B cell (primary cell): ENCODE data around the gene NMT1. TPM values are rescaled to one million over a fixed set of nuclear protein-coding genes. Genes with fewer than 3 reads are reported as not detected.

Experiments used
- ATAC-seq: fragments of 200-7000 bp; cut with Tn5 transposase; one replicate; pipeline ENCODE4 v1.10.0; 2021; ENCODE audit warnings: low read depth, mild to moderate bottlenecking, moderate number of reproducible peaks, moderate library complexity
- CTCF ChIA-PET: fragments of 350-600 bp; sonication (Branson Sonifier 250); formaldehyde crosslinking; loops from one replicate; lab custom pipeline; 2021; ENCODE audit warnings: antibody characterized with exemption, inconsistent platforms; lab: Charles Lee
- POLR2A ChIA-PET: fragments of 350-600 bp; sonication (Branson Sonifier 250); formaldehyde crosslinking; loops from one replicate; lab custom pipeline; 2021; ENCODE audit warnings: antibody characterized with exemption; lab: Charles Lee
- DNase-seq: peaks from one replicate; pipeline ENCODE4 v3.0.0; 2013
- H2AFZ ChIP-seq: 2 replicates; pipeline ENCODE4 v1.6.1; 2012; ENCODE audit warnings: mild to moderate bottlenecking, low read depth, low read length; ENCODE audit not compliant: insufficient read depth, poor library complexity, severe bottlenecking
- H3K27ac ChIP-seq, 2 donors: 1 replicate in 1 of 2; 2 replicates in 1 of 2; pipeline ENCODE4 v1.5.1; 2012 to 2013; ENCODE audit warnings: low read length in 2 of 2, mild to moderate bottlenecking in 2 of 2, moderate library complexity in 1 of 2
- H3K27me3 ChIP-seq, 4 experiments: fragments of 200-600 bp in 1 of 4; sonication (generic) in 1 of 4; replicated peaks in 1 of 4; 1 replicate in 2 of 4; 2 replicates in 2 of 4; pipeline versions ENCODE4 v1.6.1 to v1.7.0; 2013 to 2016; ENCODE audit warnings: low read length in 3 of 4, mild to moderate bottlenecking in 2 of 4, mixed read lengths in 1 of 4, moderate library complexity in 1 of 4; ENCODE audit not compliant: insufficient read depth in 4 of 4, control insufficient read depth in 3 of 4; ENCODE audit errors: control extremely low read depth in 1 of 4
- H3K36me3 ChIP-seq, 2 experiments: replicated peaks in 1 of 2; 1 replicate in 1 of 2; 2 replicates in 1 of 2; pipeline versions ENCODE4 v1.6.1 to v1.7.1; 2013; ENCODE audit warnings: low read length in 1 of 2; ENCODE audit not compliant: insufficient read depth in 2 of 2, control insufficient read depth in 1 of 2; ENCODE audit errors: control extremely low read depth in 1 of 2, extremely low read depth in 1 of 2
- H3K4me1 ChIP-seq, 2 donors: fragments of 200-600 bp in 1 of 2; sonication (generic) in 1 of 2; 1 replicate in 1 of 2; 2 replicates in 1 of 2; pipeline versions ENCODE4 v1.5.1 to v1.6.1; 2013 to 2017; ENCODE audit warnings: low read length in 2 of 2; ENCODE audit not compliant: control insufficient read depth in 2 of 2, insufficient read depth in 2 of 2
- H3K4me2 ChIP-seq: replicated peaks from 2 replicates; pipeline ENCODE3; 2012; ENCODE audit warnings: mild to moderate bottlenecking, low read depth, low read length; ENCODE audit not compliant: poor library complexity, severe bottlenecking
- H3K4me3 ChIP-seq, 5 experiments: fragments of 200-600 bp in 1 of 5; sonication (generic) in 1 of 5; 1 replicate in 3 of 5; 2 replicates in 2 of 5; pipeline versions ENCODE4 v1.5.1 to v1.7.0; 2011 to 2016; ENCODE audit warnings: low read length in 4 of 5, mild to moderate bottlenecking in 4 of 5, low read depth in 2 of 5, control low read depth in 1 of 5, moderate library complexity in 1 of 5; ENCODE audit not compliant: insufficient read depth in 1 of 5; ENCODE audit errors: control extremely low read depth in 1 of 5, extremely low read depth in 1 of 5
- H3K79me2 ChIP-seq: fragments of 200-600 bp; sonication (generic); one replicate; pipeline ENCODE4 v1.6.0; 2016; ENCODE audit warnings: low read length; ENCODE audit not compliant: control insufficient read depth, insufficient read depth
- H3K9ac ChIP-seq: fragments of 200-600 bp; sonication (generic); 2 replicates; pipeline ENCODE4 v1.6.1; 2017; ENCODE audit warnings: mild to moderate bottlenecking, low read length, moderate library complexity
- H3K9me3 ChIP-seq, 3 donors: one replicate each; pipeline versions ENCODE4 v1.6.1 to v1.7.1; 2013; ENCODE audit warnings: low read length in 2 of 3; ENCODE audit not compliant: control insufficient read depth in 2 of 3, insufficient read depth in 1 of 3; ENCODE audit errors: control extremely low read depth in 1 of 3
- H4K20me1 ChIP-seq: 2 replicates; pipeline ENCODE4 v1.6.0; 2012; ENCODE audit warnings: mild to moderate bottlenecking, low read length; ENCODE audit not compliant: insufficient read depth, control insufficient read depth, poor library complexity, severe bottlenecking
- H3K27ac Mint-ChIP-seq: one replicate; pipeline ENCODE4 v1.8.0; 2021; ENCODE audit warnings: mixed read lengths
- H3K27me3 Mint-ChIP-seq: one replicate; pipeline ENCODE4 v1.8.0; 2021; ENCODE audit warnings: mixed read lengths
- H3K4me1 Mint-ChIP-seq: one replicate; pipeline ENCODE4 v1.8.0; 2021; ENCODE audit warnings: mixed read lengths
- H3K4me3 Mint-ChIP-seq: one replicate; pipeline ENCODE4 v1.8.0; 2021; ENCODE audit warnings: mixed read lengths
- H3K9me3 Mint-ChIP-seq: one replicate; pipeline ENCODE4 v1.8.0; 2022; ENCODE audit warnings: mixed read lengths; ENCODE audit not compliant: insufficient read depth
- CTCF ChIP-seq: fragments of 200-600 bp; IDR thresholded peaks from one replicate; pipeline ENCODE4 v1.8.0; 2022; ENCODE audit warnings: antibody characterized with exemption, mild to moderate bottlenecking
- EZH2 ChIP-seq: IDR thresholded peaks from 2 replicates; pipeline ENCODE4 v1.6.1; 2012; ENCODE audit warnings: borderline replicate concordance, low read depth, mild to moderate bottlenecking, moderate library complexity, low read length; ENCODE audit not compliant: insufficient read depth, poor library complexity, severe bottlenecking
- WGBS: methylation state at CpG from one replicate; pipeline ENCODE4 v1.1.5; 2013; ENCODE audit warnings: missing lambda C conversion rate; ENCODE audit not compliant: insufficient coverage; 5-methylcytosine and 5-hydroxymethylcytosine counted together
- intact Hi-C: fragments of 100-400 bp; cut with micrococcal nuclease; formaldehyde crosslinking; loops from one replicate; pipeline ENCODE4 v1.10.0; 2022
- polyA plus RNA-seq: library from polyadenylated mRNA; depleted of rRNA; stranded (reverse); fragments of >200 nt; gene quantifications from 2 replicates; pipeline ENCODE4 v1.2.3, GENCODE V29; 2012
- total RNA-seq, 2 donors: library from RNA; stranded (reverse); fragments of 120-200 nt in 1 of 2; gene quantifications; 1 replicate in 1 of 2; 2 replicates in 1 of 2; pipeline versions ENCODE4 v1.2.3 to v1.2.4, GENCODE V29; 2013 to 2022

The NMT1 gene
- total and polyA plus RNA-seq, 2 donors (not counting 1 experiment from before 2014, with no cell fraction given): 30.1 to 134 TPM

GRCh38 chr17:45112559-45113423, 51.7 kb downstream of the NMT1 start:
- no peak overlapping the region for H2AFZ ChIP-seq
- H3K9ac ChIP-seq: no peak overlapping the region
- no peaks in the 10 kb centered on the region for H3K9me3 ChIP-seq
- ChIA-PET CTCF (no interaction called here), POLR2A (interaction anchor here (0.8 kb wide), 1 partner anchor 11 kb away, joined by 9 read pairs; no protein-coding TSS in a partner anchor)
- H3K79me2 ChIP-seq: no peaks in the 10 kb centered on the region
- ATAC-seq: no peak
- TF ChIP-seq EZH2 (no peak), CTCF (no peak)
- no peak overlapping the region for H3K4me3 ChIP-seq
- H3K4me2 ChIP-seq: no peak overlapping the region
- Mint-ChIP-seq H3K9me3 (no peaks in the 10 kb centered on the region), H3K4me3 (no peak overlapping the region), H3K27ac (no peak overlapping the region), H3K4me1 (peaks cover 12% of the 10 kb centered on the region), H3K27me3 (no peaks in the 10 kb centered on the region)
- H3K36me3 ChIP-seq: peaks cover 0 to 6% of the 10 kb centered on the region in 2 experiments
- WGBS: 98% methylated on average over 15 of the region's 23 CpGs
- H3K27me3 ChIP-seq: no peaks in the 10 kb centered on the region
- no peak for DNase-seq
- H3K4me1 ChIP-seq: peaks cover 10 to 11% of the 10 kb centered on the region in 2 donors
- no peaks in the 10 kb centered on the region for H4K20me1 ChIP-seq
- intact Hi-C loops: no loop called here
- H3K27ac ChIP-seq: no peak overlapping the region

GRCh38 chr17:45113424-45113754, 52.3 kb downstream of the NMT1 start:
- Mint-ChIP-seq H3K27ac (no peak overlapping the region), H3K4me1 (peaks cover 12% of the 10 kb centered on the region), H3K4me3 (no peak overlapping the region), H3K9me3 (no peaks in the 10 kb centered on the region), H3K27me3 (no peaks in the 10 kb centered on the region)
- no peak for ATAC-seq
- no peak for TF ChIP-seq CTCF
- TF ChIP-seq EZH2: no peak
- Histone ChIP-seq H3K36me3 (peaks cover 0 to under 1% of the 10 kb centered on the region in 2 experiments), H4K20me1 (no peaks in the 10 kb centered on the region), H3K9ac (no peak overlapping the region), H3K4me1 (peaks cover 10 to 11% of the 10 kb centered on the region in 2 donors), H3K27me3 (no peaks in the 10 kb centered on the region), H3K4me3 (no peak overlapping the region), H3K4me2 (no peak overlapping the region), H3K9me3 (no peaks in the 10 kb centered on the region), H3K79me2 (no peaks in the 10 kb centered on the region), H2AFZ (no peak overlapping the region), H3K27ac (no peak overlapping the region)
- CTCF ChIA-PET: no interaction called here
- WGBS: 98% methylated on average over 9 of the region's 9 CpGs
- no peak for DNase-seq
- intact Hi-C loops: no loop called here
- POLR2A ChIA-PET: no interaction called here
